ENCODE results near the gene USP12.

DNA sequence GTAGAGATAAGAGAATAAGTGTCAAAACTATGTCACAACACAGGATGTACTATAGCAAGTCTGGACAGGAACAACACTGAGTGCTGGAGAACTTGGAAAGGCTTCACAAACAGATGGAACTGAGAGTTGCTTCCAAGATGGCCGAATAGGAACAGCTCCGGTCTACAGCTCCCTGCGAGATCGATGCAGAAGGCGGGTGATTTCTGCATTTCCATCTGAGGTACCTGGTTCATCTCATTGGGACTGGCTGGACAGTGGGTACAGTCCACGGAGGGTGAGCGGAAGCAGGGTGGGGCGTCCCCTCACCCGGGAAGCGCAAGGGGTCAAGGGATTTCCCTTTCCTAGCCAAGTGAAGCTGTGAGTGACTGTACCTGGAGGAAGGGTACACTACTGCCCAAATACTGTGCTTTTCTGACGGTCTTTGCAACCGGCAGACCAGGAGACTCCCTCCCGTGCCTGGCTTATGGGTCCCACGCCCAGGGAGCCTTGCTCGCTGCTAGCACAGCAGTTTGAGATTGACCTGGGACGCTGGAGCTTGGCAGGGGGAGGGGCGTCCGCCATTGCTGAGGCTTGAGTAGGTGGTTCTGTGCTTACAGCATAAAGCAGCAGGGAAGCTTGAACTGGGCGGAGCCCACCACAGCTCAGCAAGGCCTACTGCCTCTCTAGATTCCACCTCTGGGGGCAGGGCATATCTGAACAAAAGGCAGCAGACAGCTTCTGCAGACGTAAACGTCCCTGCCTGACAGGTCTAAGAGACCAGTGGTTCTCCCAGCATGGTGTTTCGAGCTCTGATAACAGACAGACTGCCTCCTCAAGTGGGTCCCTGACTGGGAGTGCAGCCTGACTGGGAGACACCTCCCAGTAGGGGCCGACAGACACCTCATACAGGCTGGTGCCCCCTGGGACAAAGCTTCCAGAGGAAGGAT, 46.0 kb downstream of the USP12 start:
- TF ChIP-seq, protein P1, sequence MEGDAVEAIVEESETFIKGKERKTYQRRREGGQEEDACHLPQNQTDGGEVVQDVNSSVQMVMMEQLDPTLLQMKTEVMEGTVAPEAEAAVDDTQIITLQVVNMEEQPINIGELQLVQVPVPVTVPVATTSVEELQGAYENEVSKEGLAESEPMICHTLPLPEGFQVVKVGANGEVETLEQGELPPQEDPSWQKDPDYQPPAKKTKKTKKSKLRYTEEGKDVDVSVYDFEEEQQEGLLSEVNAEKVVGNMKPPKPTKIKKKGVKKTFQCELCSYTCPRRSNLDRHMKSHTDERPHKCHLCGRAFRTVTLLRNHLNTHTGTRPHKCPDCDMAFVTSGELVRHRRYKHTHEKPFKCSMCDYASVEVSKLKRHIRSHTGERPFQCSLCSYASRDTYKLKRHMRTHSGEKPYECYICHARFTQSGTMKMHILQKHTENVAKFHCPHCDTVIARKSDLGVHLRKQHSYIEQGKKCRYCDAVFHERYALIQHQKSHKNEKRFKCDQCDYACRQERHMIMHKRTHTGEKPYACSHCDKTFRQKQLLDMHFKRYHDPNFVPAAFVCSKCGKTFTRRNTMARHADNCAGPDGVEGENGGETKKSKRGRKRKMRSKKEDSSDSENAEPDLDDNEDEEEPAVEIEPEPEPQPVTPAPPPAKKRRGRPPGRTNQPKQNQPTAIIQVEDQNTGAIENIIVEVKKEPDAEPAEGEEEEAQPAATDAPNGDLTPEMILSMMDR (IDR thresholded peaks at IDR 0.05), result no peak
- TF ChIP-seq POLR2A (IDR thresholded peaks at IDR 0.05), result no peak
